IMR-90 (cell line): ENCODE results near the gene BPGM. TPM values are rescaled to one million over a fixed set of nuclear protein-coding genes. Genes with fewer than 3 reads are reported as not detected.

Experiments
- ATAC-seq: fragments of 200-7000 bp; cut with Tn5 transposase; 2 replicates; pipeline ENCODE4 v1.9.1; 2020; ENCODE audit warnings: low read depth, mild to moderate bottlenecking, moderate library complexity
- BruUV-seq: library from RNA; stranded (reverse); fragments of 400-500 nt; replicated peaks from 2 replicates; lab custom pipeline; 2021; lab: Mats Ljungman, UMichigan
- CTCF ChIA-PET: fragments of 300-600 bp; formaldehyde crosslinking; extraction: SDS; loops from one replicate; lab custom pipeline; 2021; ENCODE audit warnings: antibody characterized with exemption; lab: Yijun Ruan, JAX
- POLR2A ChIA-PET: fragments of 300-600 bp; sonication (Branson Sonifier 250); formaldehyde crosslinking; loops from one replicate; lab custom pipeline; 2022; ENCODE audit warnings: antibody characterized with exemption; ENCODE audit not compliant: unreplicated experiment; lab: Charles Lee
- DNase-seq: peaks from one replicate; pipeline ENCODE4 v3.0.0; 2013
- H2AFZ ChIP-seq: replicated peaks from 2 replicates; pipeline ENCODE3; 2013; ENCODE audit warnings: low read length, mild to moderate bottlenecking; ENCODE audit not compliant: poor library complexity
- H2AK5ac ChIP-seq: 2 replicates; pipeline ENCODE4 v1.6.1; 2013; ENCODE audit warnings: low read depth, low read length, inconsistent platforms
- H2AK9ac ChIP-seq: replicated peaks from 2 replicates; pipeline ENCODE3; 2013; ENCODE audit warnings: mild to moderate bottlenecking, low read depth, low read length, moderate library complexity; ENCODE audit not compliant: poor library complexity
- H2BK120ac ChIP-seq: 2 replicates; pipeline ENCODE4 v1.6.1; 2013; ENCODE audit warnings: low read depth, low read length, inconsistent platforms
- H2BK15ac ChIP-seq: 3 replicates; pipeline ENCODE4 v1.6.1; 2013; ENCODE audit warnings: low read depth, low read length, inconsistent platforms
- H2BK20ac ChIP-seq: 2 replicates; pipeline ENCODE4 v1.6.1; 2013; ENCODE audit warnings: low read depth, mild to moderate bottlenecking, inconsistent platforms, low read length, moderate library complexity
- H2BK5ac ChIP-seq: 2 replicates; pipeline ENCODE4 v1.6.1; 2013; ENCODE audit warnings: mild to moderate bottlenecking, low read depth, low read length, inconsistent platforms; ENCODE audit not compliant: poor library complexity, severe bottlenecking
- H3K14ac ChIP-seq: replicated peaks from 2 replicates; pipeline ENCODE4 v1.6.1; 2013; ENCODE audit warnings: low read depth, low read length, inconsistent platforms
- H3K18ac ChIP-seq: 2 replicates; pipeline ENCODE4 v1.6.1; 2013; ENCODE audit warnings: low read depth, low read length, control low read depth
- H3K23ac ChIP-seq: 2 replicates; pipeline ENCODE4 v1.6.1; 2013; ENCODE audit warnings: low read depth, low read length, inconsistent platforms
- H3K27ac ChIP-seq: 2 replicates; pipeline ENCODE4 v1.5.1; 2013; ENCODE audit warnings: mild to moderate bottlenecking, control low read depth, low read length; ENCODE audit not compliant: insufficient read depth
- H3K27me3 ChIP-seq: 2 replicates; pipeline ENCODE4 v1.6.1; 2013; ENCODE audit warnings: low read length; ENCODE audit not compliant: control insufficient read depth, insufficient read depth
- H3K36me3 ChIP-seq: 2 replicates; pipeline ENCODE4 v1.6.1; 2013; ENCODE audit warnings: low read length, mixed read lengths; ENCODE audit not compliant: control insufficient read depth, insufficient read depth
- H3K4ac ChIP-seq: 2 replicates; pipeline ENCODE4 v1.6.1; 2013; ENCODE audit warnings: low read depth, low read length, inconsistent platforms
- H3K4me1 ChIP-seq: 2 replicates; pipeline ENCODE4 v1.6.1; 2013; ENCODE audit warnings: low read length, mixed read lengths; ENCODE audit not compliant: control insufficient read depth, insufficient read depth
- H3K4me2 ChIP-seq: 2 replicates; pipeline ENCODE4 v1.6.1; 2013; ENCODE audit warnings: low read depth, mild to moderate bottlenecking, control low read depth, low read length, moderate library complexity
- H3K4me3 ChIP-seq: 2 replicates; pipeline ENCODE4 v1.5.1; 2013; ENCODE audit warnings: low read depth, mild to moderate bottlenecking, control low read depth, low read length, moderate library complexity; ENCODE audit not compliant: insufficient read depth
- H3K56ac ChIP-seq: 2 replicates; pipeline ENCODE4 v1.6.1; 2013; ENCODE audit warnings: low read length, inconsistent platforms; ENCODE audit not compliant: insufficient read depth; ENCODE audit errors: extremely low read depth
- H3K79me1 ChIP-seq, 2 experiments: 2 replicates each; pipeline ENCODE4 v1.6.1; 2013; ENCODE audit warnings: low read length in 2 of 2, inconsistent platforms in 1 of 2, low read depth in 1 of 2
- H3K9ac ChIP-seq: 2 replicates; pipeline ENCODE4 v1.6.1; 2013; ENCODE audit warnings: low read depth, low read length, control low read depth
- H3K9me1 ChIP-seq: 2 replicates; pipeline ENCODE4 v1.6.1; 2013; ENCODE audit warnings: low read length, inconsistent platforms; ENCODE audit not compliant: insufficient read depth
- H3K9me3 ChIP-seq: 2 replicates; pipeline ENCODE4 v1.6.1; 2013; ENCODE audit warnings: low read length; ENCODE audit not compliant: control insufficient read depth, insufficient read depth
- H4K20me1 ChIP-seq: 2 replicates; pipeline ENCODE4 v1.6.1; 2013; ENCODE audit warnings: low read length, inconsistent platforms; ENCODE audit not compliant: insufficient read depth
- H4K5ac ChIP-seq: 2 replicates; pipeline ENCODE4 v1.6.1; 2013; ENCODE audit warnings: mild to moderate bottlenecking, low read depth, low read length, control low read depth
- H4K8ac ChIP-seq, 2 experiments: 2 replicates each; pipeline ENCODE4 v1.6.1; 2013; ENCODE audit warnings: low read depth in 2 of 2, low read length in 2 of 2, control low read depth in 1 of 2, inconsistent platforms in 1 of 2
- H4K91ac ChIP-seq: 2 replicates; pipeline ENCODE4 v1.6.1; 2013; ENCODE audit warnings: low read depth, low read length, inconsistent platforms; ENCODE audit not compliant: insufficient read depth
- BHLHE40 ChIP-seq: fragments of 150-350 bp; IDR thresholded peaks from 2 replicates; pipeline ENCODE4 v1.6.1; 2016; ENCODE audit warnings: mild to moderate bottlenecking, low read depth, low read length
- CEBPB ChIP-seq: IDR thresholded peaks from 2 replicates; pipeline ENCODE4 v1.6.1; 2012; ENCODE audit warnings: low read depth, low read length, improper control_type of control experiment
- FOS ChIP-seq: fragments of 150-350 bp; IDR thresholded peaks from 2 replicates; pipeline ENCODE4 v1.6.1; 2016; ENCODE audit warnings: low read depth, low read length
- MAZ ChIP-seq: IDR thresholded peaks from 2 replicates; pipeline ENCODE4 v1.6.1; 2012; ENCODE audit warnings: low read depth, mild to moderate bottlenecking, low read length, improper control_type of control experiment, moderate library complexity, borderline replicate concordance
- WGBS, 2 experiments: methylation state at CpG; one replicate each; pipeline versions ENCODE4 v1.1.5 to v1.1.7; 2013; ENCODE audit warnings: missing lambda C conversion rate in 2 of 2; ENCODE audit not compliant: insufficient read length in 1 of 2; ENCODE audit errors: extremely low coverage in 2 of 2; 5-methylcytosine and 5-hydroxymethylcytosine counted together
- dilution Hi-C: fragments of 300-500 bp; cut with HindIII; formaldehyde crosslinking; loops from one replicate; pipeline ENCODE4 v1.14.3; 2018; ENCODE audit warnings: low sequenced_read_pairs; ENCODE audit not compliant: unreplicated experiment
- in situ Hi-C: fragments of 300-500 bp; cut with MboI; formaldehyde crosslinking; loops from 3 replicates; pipeline ENCODE4 v1.14.3; 2019; ENCODE audit warnings: low sequenced_read_pairs, inconsistent platforms, mixed read lengths
- intact Hi-C: fragments of 100-400 bp; cut with micrococcal nuclease; formaldehyde crosslinking; loops from 2 replicates; pipeline ENCODE4 v1.10.0; 2022
- polyA plus RNA-seq, 3 experiments: library from polyadenylated mRNA; depleted of rRNA; stranded (reverse); fragments of >200 nt; gene quantifications; 2 replicates each; pipeline ENCODE4 v1.2.3, GENCODE V29; 2012; ENCODE audit warnings: low replicate concordance in 1 of 3
- total RNA-seq: library from RNA; depleted of rRNA; stranded (reverse); fragments of >200 nt; gene quantifications from 2 replicates; pipeline ENCODE4 v1.2.3, GENCODE V29; 2012
- TF ChIP-seq, protein P1 (sequence below): fragments of 150-350 bp; IDR thresholded peaks from 2 replicates; pipeline ENCODE4 v1.6.1; 2017; ENCODE audit warnings: mild to moderate bottlenecking, antibody characterized with exemption, low read length, low read depth

Gene BPGM
- total and polyA plus RNA-seq, 2 of the 4 experiments (the other 2 are of a cell fraction) = 18.8 to 20.0 TPM

DNA sequence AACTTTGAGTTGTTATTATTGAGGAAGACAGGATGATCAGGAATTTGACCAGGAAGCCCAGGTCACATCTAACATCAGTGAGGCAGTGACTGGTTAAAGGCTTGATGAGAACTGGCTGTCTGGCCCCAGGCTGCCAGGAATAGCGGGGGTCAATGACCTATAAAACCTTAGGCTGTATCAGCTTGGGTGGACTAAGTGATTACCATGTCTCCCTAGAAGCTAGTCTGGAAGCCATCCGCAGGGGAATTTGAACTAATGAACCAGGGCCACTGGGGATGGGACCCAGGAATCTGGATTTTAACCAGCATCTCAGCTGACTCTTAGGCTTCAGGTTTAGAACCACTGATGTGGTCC lies 56.6 kb downstream of the BPGM start:
- Histone ChIP-seq H3K79me1 (no peaks in the 10 kb centered on the region), H3K4me1 (no peaks in the 10 kb centered on the region), H3K9ac (no peak overlapping the region), H3K18ac (no peak overlapping the region), H2AK5ac (no peak overlapping the region), H3K14ac (0 out of 2 replicates have a peak overlapping the region, but pooled peaks have one; percentile 10), H3K56ac (no peak overlapping the region), H3K27me3 (no peaks in the 10 kb centered on the region), H4K20me1 (no peaks in the 10 kb centered on the region), H3K9me3 (no peaks in the 10 kb centered on the region), H2BK20ac (peak overlapping the region; percentile 52; the same call in 1 of the 2 replicates), H4K91ac (no peak overlapping the region), H2AK9ac (no peak overlapping the region), H2BK5ac (no peak overlapping the region), H3K23ac (no peak overlapping the region), H2BK15ac (peak overlapping the region; percentile 61; the same call in 1 of the 3 replicates), H3K4me3 (no peak overlapping the region), H2BK120ac (0 out of 2 replicates have a peak overlapping the region, but pooled peaks have one; percentile 6), H3K36me3 (no peaks in the 10 kb centered on the region), H4K5ac (no peak overlapping the region), H4K8ac (no peak overlapping the region), H2AFZ (no peak overlapping the region), H3K4ac (no peak overlapping the region), H3K4me2 (no peak overlapping the region), H3K9me1 (no peaks in the 10 kb centered on the region), H3K27ac (no peak overlapping the region)
- ATAC-seq (no peak), DNase-seq (no peak)
- no TSS peak for BruUV-seq
- ChIA-PET POLR2A (no interaction called here), CTCF (interaction anchor here (2.9 kb wide), 1 partner anchor 13 kb away, joined by 11 read pairs; no protein-coding TSS in a partner anchor)
- 100% methylated on average over 1 of the region's 2 CpGs; no CpG with 5 or more reads in 1 of the 2 experiments for WGBS, 2 experiments
- no peak for TF ChIP-seq CEBPB
- no peak for TF ChIP-seq BHLHE40
- TF ChIP-seq, protein P1, sequence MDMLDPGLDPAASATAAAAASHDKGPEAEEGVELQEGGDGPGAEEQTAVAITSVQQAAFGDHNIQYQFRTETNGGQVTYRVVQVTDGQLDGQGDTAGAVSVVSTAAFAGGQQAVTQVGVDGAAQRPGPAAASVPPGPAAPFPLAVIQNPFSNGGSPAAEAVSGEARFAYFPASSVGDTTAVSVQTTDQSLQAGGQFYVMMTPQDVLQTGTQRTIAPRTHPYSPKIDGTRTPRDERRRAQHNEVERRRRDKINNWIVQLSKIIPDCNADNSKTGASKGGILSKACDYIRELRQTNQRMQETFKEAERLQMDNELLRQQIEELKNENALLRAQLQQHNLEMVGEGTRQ = no peak
- TF ChIP-seq MAZ = no peak
- no peak for TF ChIP-seq FOS
- dilution Hi-C loops = no loop called here
- in situ Hi-C loops = no loop called here
- intact Hi-C loops = no loop called here
